ENCODE data around the gene C1orf105.

- TF ChIP-seq CTCF (IDR thresholded peaks at IDR 0.05): no peak
- TF ChIP-seq TAF1 (IDR thresholded peaks at IDR 0.05; ENCODE audit: borderline replicate concordance, low read depth, low read length): no peak
- TF ChIP-seq EP300 (IDR thresholded peaks at IDR 0.05; ENCODE audit: borderline replicate concordance in 1 of 2, low read depth in 1 of 2, low read length in 1 of 2): no peak
- TF ChIP-seq EZH2phosphoT487 (IDR thresholded peaks at IDR 0.05; ENCODE audit: borderline replicate concordance, low read depth): no peak
- TF ChIP-seq POLR2AphosphoS5 (IDR thresholded peaks at IDR 0.05; ENCODE audit: low read depth, low read length): no peak
Measured at GRCh38 chr1:172492421-172492820, 71.9 kb downstream of the C1orf105 start.

All from SK-N-SH (cell line).